ENCODE measurements around the gene NFYC.

DNA sequence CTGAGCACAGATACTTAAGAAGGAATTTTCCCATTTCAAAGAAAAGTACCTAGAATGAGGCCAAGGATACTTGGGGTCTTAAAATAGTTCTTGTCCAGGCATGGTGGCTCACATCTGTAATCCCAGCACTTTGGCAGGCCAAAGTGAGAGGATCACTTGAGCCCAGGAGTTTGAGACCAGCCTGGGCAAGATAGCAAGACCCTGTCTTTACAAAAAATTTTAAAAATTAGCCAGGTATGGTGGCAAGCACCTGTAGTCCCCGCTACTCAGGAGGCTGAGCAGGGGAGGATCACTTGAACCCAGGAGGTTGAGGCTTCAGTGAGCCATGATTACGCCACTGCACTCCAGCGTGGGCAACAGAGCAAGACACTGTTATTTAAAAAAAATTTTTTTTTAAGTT, 29.0 kb downstream of the NFYC start:
- TF ChIP-seq, protein P1, sequence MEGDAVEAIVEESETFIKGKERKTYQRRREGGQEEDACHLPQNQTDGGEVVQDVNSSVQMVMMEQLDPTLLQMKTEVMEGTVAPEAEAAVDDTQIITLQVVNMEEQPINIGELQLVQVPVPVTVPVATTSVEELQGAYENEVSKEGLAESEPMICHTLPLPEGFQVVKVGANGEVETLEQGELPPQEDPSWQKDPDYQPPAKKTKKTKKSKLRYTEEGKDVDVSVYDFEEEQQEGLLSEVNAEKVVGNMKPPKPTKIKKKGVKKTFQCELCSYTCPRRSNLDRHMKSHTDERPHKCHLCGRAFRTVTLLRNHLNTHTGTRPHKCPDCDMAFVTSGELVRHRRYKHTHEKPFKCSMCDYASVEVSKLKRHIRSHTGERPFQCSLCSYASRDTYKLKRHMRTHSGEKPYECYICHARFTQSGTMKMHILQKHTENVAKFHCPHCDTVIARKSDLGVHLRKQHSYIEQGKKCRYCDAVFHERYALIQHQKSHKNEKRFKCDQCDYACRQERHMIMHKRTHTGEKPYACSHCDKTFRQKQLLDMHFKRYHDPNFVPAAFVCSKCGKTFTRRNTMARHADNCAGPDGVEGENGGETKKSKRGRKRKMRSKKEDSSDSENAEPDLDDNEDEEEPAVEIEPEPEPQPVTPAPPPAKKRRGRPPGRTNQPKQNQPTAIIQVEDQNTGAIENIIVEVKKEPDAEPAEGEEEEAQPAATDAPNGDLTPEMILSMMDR (IDR thresholded peaks at IDR 0.05): no peak
- no peak for TF ChIP-seq POLR2A (IDR thresholded peaks at IDR 0.05)

Measured in uterus (tissue), 2 donors.